HFF-Myc (cell line): ENCODE data around the gene CALB2.
A peak's percentile ranks its signal among the peaks of the same experiment; 100 is the strongest.
"Not testable (repeated sequence)": the region's sequence is repeated elsewhere in the genome, so short reads cannot be mapped to it uniquely, and the experiment has no call there.

Experiments
- DNase-seq: peaks from one replicate; pipeline ENCODE4 v3.0.0-alpha.2; 2011; ENCODE audit warnings: low read depth; ENCODE audit errors: extremely low read depth
- H3K4me3 ChIP-seq: replicated peaks from 2 replicates; pipeline ENCODE4 v1.5.1; 2011; ENCODE audit warnings: low read depth, mild to moderate bottlenecking, control low read depth, low read length
- TF ChIP-seq, protein P1 (sequence below): IDR thresholded peaks from 2 replicates; pipeline ENCODE4 v1.5.1; 2012; ENCODE audit warnings: mild to moderate bottlenecking, low read depth, low read length, control low read depth; ENCODE audit errors: missing control alignments

Gene CALB2, protein sequence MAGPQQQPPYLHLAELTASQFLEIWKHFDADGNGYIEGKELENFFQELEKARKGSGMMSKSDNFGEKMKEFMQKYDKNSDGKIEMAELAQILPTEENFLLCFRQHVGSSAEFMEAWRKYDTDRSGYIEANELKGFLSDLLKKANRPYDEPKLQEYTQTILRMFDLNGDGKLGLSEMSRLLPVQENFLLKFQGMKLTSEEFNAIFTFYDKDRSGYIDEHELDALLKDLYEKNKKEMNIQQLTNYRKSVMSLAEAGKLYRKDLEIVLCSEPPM

DNA sequence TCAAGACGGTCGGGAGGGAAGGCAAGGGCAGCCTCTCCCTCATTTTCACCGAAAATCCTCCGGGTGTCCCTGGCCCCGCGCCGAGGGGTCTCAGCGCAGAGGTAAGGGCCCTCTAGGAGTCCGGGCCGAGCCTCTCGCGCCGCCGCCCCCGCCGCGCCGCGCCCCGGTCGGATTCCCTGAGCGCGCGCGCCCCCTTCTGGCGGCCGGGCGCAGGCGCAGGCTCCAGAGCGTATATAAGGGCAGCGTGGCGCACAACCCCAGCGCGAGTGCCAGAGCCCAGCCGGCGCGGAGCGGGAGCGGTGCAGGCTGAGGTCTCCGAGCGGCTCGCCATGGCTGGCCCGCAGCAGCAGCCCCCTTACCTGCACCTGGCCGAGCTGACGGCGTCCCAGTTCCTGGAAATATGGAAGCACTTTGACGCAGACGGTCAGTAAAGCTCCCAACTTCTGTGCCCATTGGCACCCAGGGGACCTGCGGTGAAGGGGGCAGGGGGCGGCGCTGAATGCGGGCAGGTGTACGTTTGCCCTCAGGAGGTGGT lies at the start of gene CALB2:
Gene CALB2, plus strand, starts transcription at position 260 of the 535 bp plus-strand sequence. Its CDS starts 70 bp downstream, at position 330.
- H3K4me3 ChIP-seq: 0 out of 2 replicates have a peak within 1 kb of the TSS, but pooled peaks have one; percentile 2
- TF ChIP-seq, protein P1, sequence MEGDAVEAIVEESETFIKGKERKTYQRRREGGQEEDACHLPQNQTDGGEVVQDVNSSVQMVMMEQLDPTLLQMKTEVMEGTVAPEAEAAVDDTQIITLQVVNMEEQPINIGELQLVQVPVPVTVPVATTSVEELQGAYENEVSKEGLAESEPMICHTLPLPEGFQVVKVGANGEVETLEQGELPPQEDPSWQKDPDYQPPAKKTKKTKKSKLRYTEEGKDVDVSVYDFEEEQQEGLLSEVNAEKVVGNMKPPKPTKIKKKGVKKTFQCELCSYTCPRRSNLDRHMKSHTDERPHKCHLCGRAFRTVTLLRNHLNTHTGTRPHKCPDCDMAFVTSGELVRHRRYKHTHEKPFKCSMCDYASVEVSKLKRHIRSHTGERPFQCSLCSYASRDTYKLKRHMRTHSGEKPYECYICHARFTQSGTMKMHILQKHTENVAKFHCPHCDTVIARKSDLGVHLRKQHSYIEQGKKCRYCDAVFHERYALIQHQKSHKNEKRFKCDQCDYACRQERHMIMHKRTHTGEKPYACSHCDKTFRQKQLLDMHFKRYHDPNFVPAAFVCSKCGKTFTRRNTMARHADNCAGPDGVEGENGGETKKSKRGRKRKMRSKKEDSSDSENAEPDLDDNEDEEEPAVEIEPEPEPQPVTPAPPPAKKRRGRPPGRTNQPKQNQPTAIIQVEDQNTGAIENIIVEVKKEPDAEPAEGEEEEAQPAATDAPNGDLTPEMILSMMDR: peak; percentile 62
- no peak for DNase-seq

DNA sequence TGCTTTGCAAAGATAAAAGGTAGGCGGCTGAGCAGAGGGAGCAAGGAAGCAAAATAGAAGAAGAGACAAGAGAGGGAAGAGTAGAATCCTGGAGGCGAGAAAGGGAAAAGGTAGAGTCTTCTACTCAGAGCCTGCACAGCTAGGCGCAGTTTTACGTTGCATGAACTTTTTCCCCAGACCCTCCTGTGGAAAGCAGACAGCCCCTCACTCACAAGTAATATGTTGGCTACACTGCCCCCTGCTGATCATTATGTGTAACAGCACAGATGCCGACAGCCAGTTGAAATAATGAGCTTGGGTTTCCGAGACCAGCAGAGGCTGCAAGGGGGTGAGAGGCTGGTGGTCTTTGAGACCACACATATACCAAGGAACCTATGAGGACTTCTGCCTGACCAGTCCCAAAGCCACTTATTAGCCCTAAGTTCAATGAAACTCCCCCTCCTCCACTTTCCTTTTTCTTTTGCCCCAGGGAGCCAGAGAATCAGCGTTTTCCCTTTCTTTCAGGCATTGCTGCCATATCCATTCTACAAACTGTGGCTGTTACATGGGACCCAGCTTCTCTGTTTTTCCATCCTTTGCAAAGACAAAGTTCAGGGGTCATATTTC lies 46.9 kb upstream of the CALB2 start:
- H3K4me3 ChIP-seq: no peak overlapping the region
- TF ChIP-seq, protein P1: peak; percentile 76
- DNase-seq: no peak

GRCh38 chr16:71313591-71313990 lies 44.9 kb upstream of the CALB2 start:
- not testable (repeated sequence) for DNase-seq, H3K4me3 ChIP-seq

DNA sequence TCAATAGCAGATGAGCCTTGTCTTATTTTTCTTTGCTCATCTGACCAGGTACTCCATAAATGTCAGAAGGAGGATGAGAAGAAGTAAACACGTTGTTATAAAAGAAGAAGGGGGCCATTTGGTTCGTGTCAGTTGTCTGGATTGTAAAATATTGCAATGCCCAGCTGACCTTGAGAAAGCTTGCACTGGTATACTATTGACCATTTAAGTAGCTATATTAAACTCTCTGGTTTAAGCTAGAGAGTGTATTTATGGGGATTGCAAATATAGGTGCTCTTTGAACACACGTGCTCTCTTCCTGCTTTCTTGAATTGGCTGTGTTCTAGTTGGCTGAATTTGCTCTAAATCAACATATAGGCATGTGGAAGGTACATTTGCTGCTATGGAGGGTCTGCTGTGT lies 43.3 kb upstream of the CALB2 start:
- DNase-seq: no peak
- H3K4me3 ChIP-seq: no peak overlapping the region
- TF ChIP-seq, protein P1: no peak

GRCh38 chr16:71319999-71320398 lies 38.5 kb upstream of the CALB2 start:
- TF ChIP-seq, protein P1: no peak
- no peak overlapping the region for H3K4me3 ChIP-seq
- DNase-seq: no peak

DNA sequence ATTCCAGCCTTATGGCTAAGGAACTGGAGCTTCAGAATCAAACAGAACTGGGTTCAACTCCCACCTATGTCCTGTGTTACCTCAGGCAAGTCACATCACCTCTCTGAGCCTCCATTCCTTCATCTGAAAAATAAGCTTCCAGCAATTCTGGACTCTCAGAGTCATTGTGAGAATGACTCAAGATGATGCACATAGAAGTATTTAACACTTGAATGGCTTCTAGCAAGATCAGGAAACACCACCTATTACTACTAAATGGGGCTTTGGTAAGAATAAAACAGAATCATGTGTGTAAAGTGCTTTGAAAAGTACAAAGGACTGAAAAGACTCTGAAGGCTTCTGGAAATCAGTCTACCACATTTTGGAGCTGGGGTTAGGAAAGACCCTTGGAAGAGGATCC lies 30.8 kb upstream of the CALB2 start:
- no peak overlapping the region for H3K4me3 ChIP-seq
- no peak for DNase-seq
- TF ChIP-seq, protein P1: no peak

- no peak for DNase-seq
- H3K4me3 ChIP-seq: no peak overlapping the region
- TF ChIP-seq, protein P1: no peak
Measured at GRCh38 chr16:71328151-71328550, 30.4 kb upstream of the CALB2 start.
